BJ (cell line): ENCODE results near the gene ZNF433. TPM values are rescaled to one million over a fixed set of nuclear protein-coding genes. Genes with fewer than 3 reads are reported as not detected.
A peak's percentile ranks its signal among the peaks of the same experiment; 100 is the strongest.

Source experiments
- CTCF ChIA-PET: fragments of 350-600 bp; formaldehyde crosslinking; extraction: SDS; loops from one replicate; lab custom pipeline; 2021; ENCODE audit warnings: antibody characterized with exemption, inconsistent platforms; lab: Yijun Ruan, JAX
- POLR2A ChIA-PET: fragments of 300-600 bp; sonication (Branson Sonifier 250); formaldehyde crosslinking; extraction: SDS; loops from one replicate; lab custom pipeline; 2021; ENCODE audit warnings: antibody characterized with exemption; lab: Charles Lee
- DNase-seq: peaks from one replicate; pipeline ENCODE4 v3.0.0-alpha.2; 2011; ENCODE audit warnings: low read depth
- H3K27me3 ChIP-seq: 2 replicates; pipeline ENCODE4 v1.6.0; 2011; ENCODE audit warnings: low read length; ENCODE audit not compliant: control insufficient read depth, insufficient read depth
- H3K36me3 ChIP-seq: 2 replicates; pipeline ENCODE4 v1.5.1; 2011; ENCODE audit warnings: low read length; ENCODE audit not compliant: control insufficient read depth, insufficient read depth
- H3K4me3 ChIP-seq: 2 replicates; pipeline ENCODE4 v1.5.1; 2011; ENCODE audit warnings: low read depth, mild to moderate bottlenecking, control low read depth, low read length
- CTCF ChIP-seq: IDR thresholded peaks from 2 replicates; pipeline ENCODE4 v1.5.1; 2011; ENCODE audit warnings: low read depth, mild to moderate bottlenecking, control low read depth, inconsistent platforms, low read length, moderate library complexity; ENCODE audit not compliant: insufficient read depth
- polyA plus RNA-seq: library from polyadenylated mRNA; depleted of rRNA; stranded (reverse); fragments of >200 nt; gene quantifications from 2 replicates; pipeline ENCODE4 v1.2.3, GENCODE V29; 2011

Gene ZNF433
- polyA plus RNA-seq, 1 experiment, result 1.8 TPM

DNA sequence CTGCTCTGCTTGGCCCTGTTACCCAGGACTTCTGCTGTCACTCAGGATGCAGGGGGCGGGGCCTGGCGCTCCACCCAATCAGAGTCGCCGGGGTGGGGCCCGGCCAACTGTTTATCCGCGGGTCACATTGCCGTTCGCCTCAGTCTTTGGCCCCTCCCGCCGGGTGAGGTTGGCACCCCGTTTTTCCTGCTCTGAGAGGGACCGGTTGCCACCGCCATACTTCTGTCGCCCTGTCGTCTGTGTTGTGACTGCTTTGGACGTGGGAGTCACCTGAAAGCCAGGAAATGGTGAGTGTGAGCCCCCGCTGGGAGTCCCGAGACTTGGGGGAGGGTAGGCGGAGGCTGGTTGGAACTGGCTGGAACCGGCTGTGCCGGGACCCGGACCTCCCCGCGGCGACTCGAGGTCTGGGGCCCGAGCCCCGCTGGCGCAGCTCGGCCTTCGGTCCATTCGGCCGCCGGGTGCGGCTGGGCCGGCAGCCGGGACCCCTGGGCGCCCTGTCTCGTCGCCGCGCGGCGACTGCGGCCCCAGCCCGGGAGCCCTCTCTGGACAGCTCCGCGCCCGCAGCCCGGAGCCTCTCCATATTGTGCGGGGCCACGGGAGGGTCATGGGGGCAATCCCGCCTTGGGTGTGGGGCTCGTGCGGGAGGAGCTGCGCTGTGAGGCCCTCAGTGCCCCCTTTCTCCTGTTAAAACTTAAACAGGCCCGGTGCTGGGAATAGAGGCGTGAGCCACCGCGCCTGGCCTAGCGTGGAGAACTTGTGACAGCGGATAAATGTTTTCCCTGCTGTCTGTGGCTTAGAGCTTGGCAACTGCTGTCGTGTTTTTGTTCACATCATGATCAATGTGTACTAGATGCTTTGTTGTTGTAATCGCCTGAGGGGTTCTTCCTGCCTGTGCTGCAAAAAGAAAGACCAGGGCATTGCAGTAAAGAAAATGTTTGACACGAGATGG lies 29.4 kb upstream of the ZNF433 start, which contains the start of gene ZNF844:
TSS of gene ZNF844 (plus strand) at position 142 of the 949 bp plus-strand sequence. CDS start at position 285, 143 bp downstream.
- CTCF ChIA-PET, result interaction anchor here (0.8 kb wide), 1 partner anchor 76 kb away, joined by 4 read pairs; the partner anchor contains the start of gene ZNF20

DNA sequence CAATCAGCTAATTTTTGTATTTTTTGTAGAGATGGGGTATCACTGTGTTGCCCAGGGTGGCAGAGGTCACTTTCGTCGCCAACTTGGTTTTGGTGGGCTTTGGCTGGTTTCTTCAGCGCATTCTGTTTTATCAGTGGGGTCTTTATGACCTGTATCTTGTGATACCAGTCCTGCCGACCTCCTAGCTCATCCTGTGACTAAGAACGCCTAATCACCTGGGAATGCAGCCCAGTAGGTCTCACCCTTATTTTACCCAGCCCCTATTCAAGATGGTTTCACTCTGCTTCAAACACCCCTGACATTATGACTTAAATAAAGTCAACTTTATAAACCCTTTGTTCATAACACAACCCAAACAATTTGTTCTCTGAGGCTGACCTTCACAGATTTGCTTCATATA lies 20.3 kb upstream of the ZNF433 start:
- Histone ChIP-seq H3K4me3 (no peak overlapping the region), H3K27me3 (no peaks in the 10 kb centered on the region), H3K36me3 (no peaks in the 10 kb centered on the region)
- ChIA-PET POLR2A (no interaction called here), CTCF (interaction anchor here (1.0 to 1.3 kb wide), 4 partner anchors 20 to 132 kb away, joined by 3 to 4 read pairs (median 4); partner anchors contain the start of gene ZNF433)
- TF ChIP-seq CTCF, result no peak
- DNase-seq, result no peak

More for the DNA sequence above, 29.4 kb upstream of the ZNF433 start, which contains the start of gene ZNF844:
- Histone ChIP-seq H3K36me3 (peaks cover 2% of the 10 kb centered on the region; the same call in 1 of the 2 replicates), H3K4me3 (peak within 1 kb of the TSS; percentile 66), H3K27me3 (no peaks in the 10 kb centered on the region)
- POLR2A ChIA-PET, result interaction anchor here (0.6 kb wide), 2 partner anchors 10 to 71 kb away, joined by 6 read pairs; no protein-coding TSS in a partner anchor
- DNase-seq, result peak; percentile 62
- no peak for TF ChIP-seq CTCF

DNA sequence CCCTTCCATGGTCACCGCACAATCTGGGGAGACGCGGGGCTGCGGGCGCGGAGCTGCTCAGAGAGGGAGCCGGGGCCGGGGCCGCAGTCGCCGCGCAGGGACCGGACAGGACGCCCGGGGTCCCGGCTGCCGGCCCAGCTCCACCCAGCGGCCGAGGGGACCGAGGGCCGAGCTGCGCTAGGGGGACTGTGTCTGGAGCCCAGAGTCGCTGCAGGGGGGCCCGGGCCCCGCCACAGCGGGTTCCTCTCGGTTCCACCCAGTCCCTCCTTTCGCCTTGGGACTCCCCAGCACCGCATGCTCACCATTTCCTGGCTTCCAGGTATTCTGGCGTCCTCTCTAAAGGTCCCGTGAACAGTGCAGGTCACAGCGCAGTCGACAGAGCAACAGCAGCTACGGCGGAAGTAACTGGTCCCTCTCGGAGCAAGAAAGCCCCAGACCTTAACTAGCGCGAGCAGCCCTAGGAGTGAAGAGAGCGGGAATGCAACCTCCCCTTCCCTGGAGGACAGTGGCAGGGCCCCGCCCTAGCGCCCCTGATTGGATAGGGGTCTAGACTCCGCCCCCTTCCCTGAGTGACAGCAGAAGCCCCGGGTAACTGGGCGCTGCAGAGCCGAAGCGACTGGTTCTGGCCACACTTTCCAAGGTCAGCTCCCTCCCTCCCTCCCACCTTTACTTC lies 17.2 kb upstream of the ZNF433 start, which contains the start of gene ZNF878:
TSS of gene ZNF878 (minus strand) at position 465 of the 673 bp plus-strand sequence. CDS start at position 305, 160 bp downstream.
- H3K4me3 ChIP-seq, result peak within 1 kb of the TSS; percentile 77
- no peaks in the 10 kb centered on the region for H3K36me3 ChIP-seq
- peak; percentile 42 for DNase-seq
- no peaks in the 10 kb centered on the region for H3K27me3 ChIP-seq
- 0 out of 2 replicates have a peak, but pooled peaks have one; percentile 7 for TF ChIP-seq CTCF
- POLR2A ChIA-PET, result no interaction called here
- CTCF ChIA-PET, result interaction anchor here (0.9 to 1.3 kb wide), 5 partner anchors 20 to 255 kb away, joined by 3 to 11 read pairs (median 3); partner anchors contain the start of gene ZNF20

- peak overlapping the region; percentile 77 for H3K4me3 ChIP-seq
- TF ChIP-seq CTCF, result no peak
- ChIA-PET POLR2A (no interaction called here), CTCF (interaction anchor here (0.9 to 1.3 kb wide), 5 partner anchors 19 to 255 kb away, joined by 3 to 11 read pairs (median 3); partner anchors contain the start of gene ZNF20)
- no peaks in the 10 kb centered on the region for H3K27me3 ChIP-seq
- no peak for DNase-seq
- H3K36me3 ChIP-seq, result no peaks in the 10 kb centered on the region
Observed at GRCh38 chr19:12052091-12052496, 16.6 kb upstream of the ZNF433 start.
